ENCODE measurements around the gene FGF19.

FGF19 gene

GRCh38 chr11:69703768-69704507, at the start of gene FGF19:
FGF19 (minus strand) TSS chr11:69704022; CDS start chr11:69703876, 146 bp downstream.
- no peak for DNase-seq

- DNase-seq = no peak
Measured at GRCh38 chr11:69752890-69753289, 49.1 kb upstream of the FGF19 start.

- DNase-seq = no peak
Measured at GRCh38 chr11:69750875-69751597, 47.2 kb upstream of the FGF19 start.

GRCh38 chr11:69750108-69750850, 46.5 kb upstream of the FGF19 start:
- no peak for DNase-seq

DNA sequence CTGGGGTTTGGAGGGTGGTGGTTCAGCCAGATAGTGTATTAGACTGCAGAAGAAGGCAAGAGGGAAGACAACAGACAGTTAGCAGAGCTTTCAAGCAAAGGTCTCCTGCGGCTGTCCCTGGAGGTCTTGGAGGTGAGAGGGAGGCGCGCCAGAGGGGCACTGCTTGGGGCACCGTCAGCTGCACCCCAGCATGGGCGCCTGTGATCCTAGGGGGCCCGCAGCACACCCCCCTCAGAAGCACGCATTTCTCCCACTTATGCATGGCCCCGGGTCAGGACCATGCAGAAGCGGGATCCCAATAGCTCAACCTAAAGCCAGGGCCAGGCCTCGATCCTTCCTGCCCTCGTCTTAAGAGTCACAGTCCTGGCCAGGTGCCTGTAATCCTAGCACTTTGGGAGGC, 44.8 kb upstream of the FGF19 start:
- DNase-seq = no peak

- no peak for DNase-seq
Measured at GRCh38 chr11:69746752-69747742, 43.2 kb upstream of the FGF19 start.

GRCh38 chr11:69746140-69746539, 42.3 kb upstream of the FGF19 start:
- no peak for DNase-seq

DNA sequence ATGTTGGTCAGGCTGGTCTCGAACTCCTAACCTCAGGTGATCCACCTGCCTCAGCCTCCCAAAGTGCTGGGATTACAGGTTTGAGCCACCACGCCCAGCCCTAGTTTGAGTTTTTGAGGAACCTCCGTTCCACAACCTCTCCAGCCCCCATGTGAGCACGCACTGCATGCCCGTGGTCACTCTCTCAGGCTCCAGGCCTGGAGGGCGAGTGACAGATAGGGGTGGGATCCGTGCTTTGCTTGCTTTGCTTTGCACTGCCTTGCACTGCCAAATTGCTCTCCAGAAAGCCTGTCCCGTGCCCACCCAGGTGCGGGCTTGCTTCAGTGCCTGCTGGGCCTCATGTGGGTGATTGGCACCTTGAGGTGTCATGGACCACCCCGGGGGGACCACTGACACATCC, 41.4 kb upstream of the FGF19 start:
- DNase-seq = no peak

DNA sequence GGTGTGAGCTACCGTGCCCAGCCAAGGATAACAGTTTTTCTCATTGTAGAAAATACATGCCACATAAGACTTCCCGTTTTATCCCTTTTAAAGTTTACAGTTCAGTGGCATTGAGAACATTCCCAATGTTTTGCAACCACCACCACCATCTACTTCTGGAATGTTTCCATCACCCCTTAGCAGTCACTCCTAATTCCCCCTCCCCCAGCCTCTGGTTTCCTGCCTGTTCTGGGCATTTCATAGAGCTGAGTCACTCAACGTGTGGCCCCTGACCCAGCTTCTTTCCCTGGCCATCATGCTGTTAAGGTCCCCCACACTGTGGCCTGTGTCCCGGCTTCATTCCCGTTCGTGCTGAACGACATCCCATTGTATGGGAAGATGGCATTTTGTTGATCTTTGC, 40.6 kb upstream of the FGF19 start:
- DNase-seq = no peak

DNA sequence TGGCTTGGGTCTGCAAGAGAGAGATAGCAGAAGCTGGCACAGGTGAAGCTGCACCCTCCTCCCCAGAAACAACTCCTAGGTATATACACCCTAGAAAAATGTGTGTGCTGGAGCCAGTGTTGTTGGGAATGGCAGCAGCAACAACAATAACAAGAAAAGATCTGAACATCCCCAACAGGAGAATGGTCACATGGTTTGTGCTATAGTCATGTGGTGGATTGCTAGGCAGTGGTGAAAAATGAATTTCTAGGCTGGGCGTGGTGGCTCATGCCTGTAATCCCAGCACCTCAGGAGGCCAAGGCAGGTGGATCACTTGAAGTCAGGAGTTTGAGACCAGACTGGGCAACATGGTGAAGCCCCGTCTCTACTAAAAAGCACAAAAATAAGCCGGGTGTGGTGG, 31.0 kb upstream of the FGF19 start:
- DNase-seq = no peak

GRCh38 chr11:69734367-69734766, 30.5 kb upstream of the FGF19 start:
- DNase-seq = no peak

- DNase-seq = no peak
Measured at GRCh38 chr11:69732910-69733309, 29.1 kb upstream of the FGF19 start.

DNA sequence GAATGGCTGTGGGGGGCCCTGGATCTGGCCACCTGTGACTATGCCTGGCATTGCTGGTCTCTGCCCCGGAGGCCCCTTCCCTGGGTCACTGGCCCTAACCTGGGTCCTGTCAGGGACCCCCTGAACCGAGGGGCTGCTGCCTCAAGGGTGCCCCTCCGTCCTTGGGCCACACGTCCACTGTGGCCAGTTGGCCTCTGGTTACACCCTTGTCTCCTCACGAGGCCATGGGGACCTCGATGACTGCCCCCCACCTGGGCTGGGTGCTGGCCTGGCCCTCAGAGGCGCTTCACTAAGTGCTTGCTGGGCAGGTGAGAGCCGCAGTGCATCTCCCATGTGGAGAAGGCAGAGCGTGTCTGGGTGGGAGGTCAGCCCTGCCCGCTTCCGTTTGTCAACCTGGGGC, 27.3 kb upstream of the FGF19 start:
- DNase-seq = no peak

DNA sequence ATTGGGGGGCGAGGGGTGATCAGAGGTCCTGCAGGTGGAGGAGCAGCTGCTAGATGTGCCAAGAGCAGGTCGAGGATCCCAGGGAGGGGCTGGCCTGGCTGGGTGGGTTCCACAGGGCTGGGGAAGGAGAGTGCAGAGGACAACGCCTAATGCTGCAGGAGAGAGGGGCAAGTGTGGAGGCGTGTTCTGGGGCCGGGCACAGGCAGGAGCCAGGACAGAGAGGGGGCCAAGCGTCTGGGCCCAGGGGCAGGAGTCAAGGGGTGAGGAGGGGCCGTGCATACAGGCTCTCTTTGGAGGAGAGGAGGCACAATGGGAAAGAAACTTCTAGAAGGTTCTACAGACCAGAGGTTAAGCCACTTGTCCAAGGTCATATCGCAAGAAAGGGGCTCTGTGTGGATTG, 26.7 kb upstream of the FGF19 start:
- no peak for DNase-seq

DNA sequence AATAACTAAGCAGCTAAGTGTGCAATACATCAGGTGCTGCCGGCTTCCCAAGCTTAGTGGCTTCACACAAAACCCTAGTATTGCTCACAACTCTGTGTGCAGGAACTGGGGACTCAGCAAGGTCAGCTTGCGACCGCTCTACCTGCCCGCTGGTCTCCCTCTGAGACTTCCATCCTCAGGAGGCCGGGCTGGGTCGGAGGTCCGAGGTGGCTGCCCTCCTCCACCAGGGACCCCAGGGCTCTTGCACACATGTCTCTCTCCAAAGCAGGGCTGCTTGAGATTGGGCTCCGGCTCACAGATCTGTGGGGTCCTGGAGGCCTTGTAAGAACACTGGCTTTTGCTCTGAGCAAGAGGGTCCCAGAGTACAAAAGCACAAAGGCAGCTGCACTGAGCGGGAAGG, 25.4 kb upstream of the FGF19 start:
- no peak for DNase-seq

DNA sequence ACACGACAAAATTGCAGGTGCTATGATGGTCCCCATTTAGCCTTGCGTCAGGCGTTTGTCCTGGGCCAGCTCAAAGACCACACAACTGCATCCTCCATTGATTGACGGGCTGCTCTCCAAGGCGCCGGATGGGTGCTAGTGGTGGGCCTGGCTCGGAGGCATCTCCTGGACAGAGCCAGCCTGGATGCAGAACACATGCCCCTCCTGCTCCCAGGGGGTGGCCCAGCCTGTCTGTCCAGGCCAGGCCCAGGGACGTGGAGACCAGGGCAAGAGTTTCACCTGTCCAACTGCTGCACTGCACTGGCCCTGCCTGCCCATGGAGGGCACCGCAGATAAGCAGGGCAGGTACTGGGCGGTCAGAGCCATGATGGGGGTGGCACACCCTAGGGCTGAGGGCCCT, 23.4 kb upstream of the FGF19 start:
- DNase-seq = no peak

DNA sequence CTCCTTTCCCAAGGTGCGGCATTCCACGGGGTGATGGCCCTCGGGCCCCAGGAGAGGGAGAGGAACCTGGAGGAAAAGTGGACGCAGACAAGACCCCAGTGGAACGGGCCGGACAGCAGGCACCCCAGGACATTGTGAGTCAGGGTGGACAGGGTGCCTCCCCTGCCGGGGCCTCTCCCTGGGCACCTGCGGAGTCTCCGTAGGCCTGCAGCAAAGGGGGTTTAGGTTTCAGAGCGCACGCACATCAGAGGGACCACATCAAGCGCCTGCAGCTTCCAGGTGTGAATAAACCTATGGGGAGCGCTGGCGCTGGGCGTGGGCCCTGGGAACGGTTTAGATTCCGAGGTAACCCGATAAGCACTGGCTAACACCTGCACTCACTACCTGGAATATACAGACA, 22.7 kb upstream of the FGF19 start:
- no peak for DNase-seq

DNA sequence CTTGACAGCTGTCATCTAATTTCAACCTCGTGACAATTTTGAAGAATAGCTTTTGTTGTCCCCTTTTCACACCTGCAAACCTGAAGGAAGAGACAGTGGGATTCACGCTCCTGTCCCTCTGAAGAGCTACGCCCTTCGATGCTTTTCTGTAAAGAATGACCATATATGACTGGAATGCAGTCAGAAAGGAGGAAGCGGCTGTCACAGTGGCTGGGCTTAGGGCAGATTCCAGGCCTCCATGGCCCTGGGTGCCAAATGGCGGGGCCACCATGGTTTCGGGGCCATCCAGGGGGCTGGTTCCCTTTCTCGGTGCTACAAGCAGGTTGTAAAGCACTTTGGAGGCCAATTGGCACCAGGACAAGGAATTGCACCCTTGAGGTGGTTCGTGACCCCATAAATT, 22.2 kb upstream of the FGF19 start:
- DNase-seq = no peak

DNA sequence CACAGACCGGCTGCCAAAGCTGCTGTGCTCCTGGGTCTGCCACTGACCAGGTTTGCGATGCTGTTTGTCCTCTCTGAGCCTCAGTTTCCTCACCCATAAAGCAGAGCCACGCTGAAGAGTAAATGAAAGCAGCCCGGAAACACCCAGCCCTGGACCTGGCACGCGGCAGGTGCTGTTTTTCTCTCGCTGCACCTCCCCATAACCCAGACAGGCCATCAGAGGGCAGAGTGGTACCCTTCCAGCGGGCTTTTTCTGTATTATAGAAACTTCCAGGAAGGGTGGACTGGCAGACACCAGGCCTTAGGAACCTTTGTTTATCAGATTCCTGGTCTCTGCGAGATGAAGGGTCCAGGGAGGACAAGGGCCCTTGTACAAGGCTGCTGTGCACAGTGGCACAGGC, 17.9 kb upstream of the FGF19 start:
- no peak for DNase-seq

GRCh38 chr11:69721106-69721505, 17.3 kb upstream of the FGF19 start:
- DNase-seq = no peak

GRCh38 chr11:69718912-69719311, 15.1 kb upstream of the FGF19 start:
- no peak for DNase-seq

DNA sequence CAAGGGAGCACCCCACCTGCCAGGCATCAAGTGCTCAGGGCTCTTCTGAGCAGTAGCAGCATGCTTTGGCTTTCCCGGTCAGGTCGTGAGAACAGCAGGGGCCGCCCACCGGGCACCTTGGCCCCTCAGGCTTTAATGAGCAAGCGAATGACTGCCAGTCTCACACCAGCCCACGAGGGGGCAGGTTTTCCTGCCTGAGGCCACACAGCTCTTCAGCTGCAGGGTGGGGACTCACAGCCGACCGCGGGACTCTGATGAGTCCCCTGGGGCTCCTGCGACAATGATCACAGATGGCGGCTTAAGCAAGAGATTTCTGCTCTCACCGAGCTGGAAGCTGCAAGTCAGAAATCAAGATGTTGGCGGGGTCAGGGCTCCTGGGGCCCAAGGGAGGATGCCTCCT, 14.3 kb upstream of the FGF19 start:
- DNase-seq = no peak

Data from NCI-H187 treated with DMSO at 0.1 percent for 48 hours (cell line).